PC-3 (cell line): ENCODE results near the gene NNAT. TPM values are rescaled to one million over a fixed set of nuclear protein-coding genes. Genes with fewer than 3 reads are reported as not detected.

Experiments used
- ATAC-seq: fragments of 200-7000 bp; cut with Tn5 transposase; 2 replicates; pipeline ENCODE4 v1.9.1; 2020; ENCODE audit warnings: mild to moderate bottlenecking, moderate library complexity
- BruUV-seq: library from RNA; stranded (reverse); fragments of 400-500 nt; replicated peaks from 2 replicates; lab custom pipeline; 2021; lab: Mats Ljungman, UMichigan
- CTCF ChIA-PET: fragments of 300-600 bp; sonication (Branson Sonifier 250); formaldehyde crosslinking; loops from one replicate; lab custom pipeline; 2022; ENCODE audit warnings: antibody characterized with exemption; lab: Charles Lee
- POLR2A ChIA-PET: fragments of 300-600 bp; sonication (Branson Sonifier 250); formaldehyde crosslinking; loops from one replicate; lab custom pipeline; 2022; ENCODE audit warnings: antibody characterized with exemption; ENCODE audit not compliant: unreplicated experiment; lab: Charles Lee
- DNase-seq: peaks from one replicate; pipeline ENCODE4 v3.0.0-alpha.2; 2015
- H2AFZ ChIP-seq: fragments of 300-600 bp; sonication (generic); 2 replicates; pipeline ENCODE4 v1.6.0; 2016; ENCODE audit warnings: antibody characterized with exemption, low read length
- H3F3A ChIP-seq: fragments of 300-600 bp; sonication (generic); one replicate; pipeline ENCODE4 v1.6.0; 2017; ENCODE audit warnings: antibody characterized with exemption, low read length, control low read depth, mild to moderate bottlenecking; ENCODE audit not compliant: unreplicated experiment
- H3K27ac ChIP-seq: fragments of 300-600 bp; sonication (generic); 2 replicates; pipeline ENCODE4 v1.5.1; 2016; ENCODE audit warnings: mild to moderate bottlenecking, low read length
- H3K27me3 ChIP-seq: fragments of 300-600 bp; sonication (generic); 2 replicates; pipeline ENCODE4 v1.6.1; 2016; ENCODE audit warnings: low read length, mixed read lengths
- H3K36me3 ChIP-seq: fragments of 300-600 bp; sonication (generic); 2 replicates; pipeline ENCODE4 v1.6.1; 2016; ENCODE audit warnings: low read depth, mixed run types, low read length, mixed read lengths
- H3K4me1 ChIP-seq: fragments of 300-600 bp; sonication (generic); 2 replicates; pipeline ENCODE4 v1.5.1; 2016; ENCODE audit warnings: low read length; ENCODE audit not compliant: insufficient read depth
- H3K4me2 ChIP-seq: fragments of 300-600 bp; sonication (generic); 2 replicates; pipeline ENCODE4 v1.6.0; 2016; ENCODE audit warnings: low read length
- H3K4me3 ChIP-seq: fragments of 300-600 bp; sonication (generic); 2 replicates; pipeline ENCODE4 v1.5.1; 2016; ENCODE audit warnings: mild to moderate bottlenecking, low read length, mixed read lengths
- H3K79me2 ChIP-seq: fragments of 300-600 bp; sonication (generic); 2 replicates; pipeline ENCODE4 v1.6.1; 2017; ENCODE audit warnings: low read length, mixed read lengths
- H3K9ac ChIP-seq: fragments of 300-600 bp; sonication (generic); 2 replicates; pipeline ENCODE4 v1.6.0; 2016; ENCODE audit warnings: mild to moderate bottlenecking, low read length
- H3K9me2 ChIP-seq: fragments of 300-600 bp; sonication (generic); replicated peaks from 2 replicates; pipeline ENCODE4 v1.6.1; 2016; ENCODE audit warnings: mixed run types, low read length, mixed read lengths
- H3K9me3 ChIP-seq: fragments of 300-600 bp; sonication (generic); 2 replicates; pipeline ENCODE4 v1.6.1; 2016; ENCODE audit warnings: low read length, mixed read lengths
- H4K20me1 ChIP-seq: fragments of 300-600 bp; sonication (generic); 2 replicates; pipeline ENCODE4 v1.6.1; 2016; ENCODE audit warnings: low read length, mixed read lengths
- CTCF ChIP-seq: fragments of 300-600 bp; sonication (generic); conservative IDR thresholded peaks from 2 replicates; pipeline ENCODE4 v1.5.1; 2017; ENCODE audit warnings: antibody characterized with exemption, low read depth, mild to moderate bottlenecking, low read length
- EZH2 ChIP-seq: fragments of 300-600 bp; sonication (generic); IDR thresholded peaks from one replicate; pipeline ENCODE4 v1.6.1; 2017; ENCODE audit warnings: antibody characterized with exemption, mild to moderate bottlenecking, low read length; ENCODE audit not compliant: unreplicated experiment
- EZH2phosphoT487 ChIP-seq: fragments of 300-600 bp; sonication (generic); IDR thresholded peaks from 2 replicates; pipeline ENCODE4 v1.6.1; 2018; ENCODE audit warnings: mild to moderate bottlenecking, antibody characterized with exemption, low read length, borderline replicate concordance
- intact Hi-C: fragments of 100-400 bp; cut with micrococcal nuclease; formaldehyde crosslinking; loops from 2 replicates; pipeline ENCODE4 v1.9.0; 2023
- total RNA-seq: library from RNA; depleted of rRNA; stranded (reverse); fragments of >200 nt; gene quantifications from 2 replicates; pipeline ENCODE4 v1.2.3, GENCODE V29; 2014

NNAT gene
- total RNA-seq, 1 experiment from 2014 or later, result not detected

GRCh38 chr20:37503256-37503927 is 17.7 kb upstream of the NNAT start:
- H3F3A ChIP-seq, result no peaks in the 10 kb centered on the region
- H2AFZ ChIP-seq, result no peak overlapping the region
- intact Hi-C loops, result loop anchor here (10.0 kb wide), 1 partner anchor 59 kb away; no protein-coding TSS in a partner anchor
- H3K79me2 ChIP-seq, result no peaks in the 10 kb centered on the region
- BruUV-seq, result no TSS peak
- H4K20me1 ChIP-seq, result no peaks in the 10 kb centered on the region
- no peaks in the 10 kb centered on the region for H3K27me3 ChIP-seq
- no peaks in the 10 kb centered on the region for H3K9me2 ChIP-seq
- ChIA-PET CTCF (no interaction called here), POLR2A (interaction anchor here (1.0 kb wide), 1 partner anchor 232 kb away, joined by 3 read pairs; no protein-coding TSS in a partner anchor)
- H3K36me3 ChIP-seq, result peaks cover 8% of the 10 kb centered on the region
- ATAC-seq, result no peak
- H3K9me3 ChIP-seq, result no peaks in the 10 kb centered on the region
- no peak for DNase-seq
- peaks cover 6% of the 10 kb centered on the region for H3K4me1 ChIP-seq
- TF ChIP-seq EZH2phosphoT487 (no peak), CTCF (no peak), EZH2 (no peak)
- no peak overlapping the region for H3K27ac ChIP-seq
- H3K4me2 ChIP-seq, result no peak overlapping the region
- no peak overlapping the region for H3K9ac ChIP-seq
- H3K4me3 ChIP-seq, result no peak overlapping the region

- no peaks in the 10 kb centered on the region for H3F3A ChIP-seq
- no peaks in the 10 kb centered on the region for H3K27me3 ChIP-seq
- TF ChIP-seq EZH2phosphoT487, result no peak
- TF ChIP-seq CTCF, result no peak
- TF ChIP-seq EZH2, result no peak
- DNase-seq (peak; percentile 25), ATAC-seq (peak; percentile 8)
- no peaks in the 10 kb centered on the region for H3K9me3 ChIP-seq
- POLR2A ChIA-PET, result no interaction called here
- intact Hi-C loops, result loop anchor here (10.0 kb wide), 1 partner anchor 60 kb away; no protein-coding TSS in a partner anchor
- no TSS peak for BruUV-seq
- no peaks in the 10 kb centered on the region for H3K79me2 ChIP-seq
- no peak overlapping the region for H3K27ac ChIP-seq
- H3K9me2 ChIP-seq, result no peaks in the 10 kb centered on the region
- CTCF ChIA-PET, result no interaction called here
- no peaks in the 10 kb centered on the region for H3K4me1 ChIP-seq
- no peak overlapping the region for H3K4me3 ChIP-seq
- H3K36me3 ChIP-seq, result peaks cover 15% of the 10 kb centered on the region
- H3K4me2 ChIP-seq, result no peak overlapping the region
- no peaks in the 10 kb centered on the region for H4K20me1 ChIP-seq
- H2AFZ ChIP-seq, result no peak overlapping the region
- H3K9ac ChIP-seq, result no peak overlapping the region
Observed at GRCh38 chr20:37504404-37505096, 16.5 kb upstream of the NNAT start.
